H9 (cell line): ENCODE measurements around the gene AK8. TPM values are rescaled to one million over a fixed set of nuclear protein-coding genes. Genes with fewer than 3 reads are reported as not detected.

Experiments
- DNase-seq: peaks from one replicate; pipeline ENCODE4 v3.0.0-alpha.2; 2017
- H2AFZ ChIP-seq: one replicate; pipeline ENCODE4 v1.6.1; 2013; ENCODE audit warnings: mild to moderate bottlenecking, low read length, control low read depth, moderate library complexity
- H2AK5ac ChIP-seq: 2 replicates; pipeline ENCODE4 v1.6.1; 2013; ENCODE audit warnings: low read length, control low read depth, mixed read lengths; ENCODE audit not compliant: insufficient read length
- H2BK120ac ChIP-seq: one replicate; pipeline ENCODE4 v1.6.1; 2013; ENCODE audit warnings: low read depth, mild to moderate bottlenecking, low read length, control low read depth, inconsistent platforms; ENCODE audit not compliant: poor library complexity, severe bottlenecking
- H2BK12ac ChIP-seq: 2 replicates; pipeline ENCODE4 v1.6.1; 2013; ENCODE audit warnings: low read length, control low read depth, mixed read lengths, low read depth; ENCODE audit not compliant: insufficient read length
- H2BK15ac ChIP-seq: 2 replicates; pipeline ENCODE4 v1.6.1; 2013; ENCODE audit warnings: low read depth, low read length, control low read depth
- H2BK20ac ChIP-seq: one replicate; pipeline ENCODE4 v1.6.1; 2013; ENCODE audit warnings: low read depth, mild to moderate bottlenecking, low read length, control low read depth, inconsistent platforms; ENCODE audit not compliant: poor library complexity, severe bottlenecking
- H2BK5ac ChIP-seq: 2 replicates; pipeline ENCODE4 v1.6.1; 2013; ENCODE audit warnings: low read length, control low read depth, mixed read lengths; ENCODE audit not compliant: insufficient read length
- H3K14ac ChIP-seq: 2 replicates; pipeline ENCODE4 v1.6.1; 2013; ENCODE audit warnings: low read length, control low read depth; ENCODE audit not compliant: insufficient read depth
- H3K18ac ChIP-seq: 2 replicates; pipeline ENCODE4 v1.6.1; 2013; ENCODE audit warnings: low read depth, mild to moderate bottlenecking, mixed read lengths, low read length, control low read depth; ENCODE audit not compliant: insufficient read length
- H3K23ac ChIP-seq: 2 replicates; pipeline ENCODE4 v1.6.1; 2013; ENCODE audit warnings: low read length, control low read depth, mixed read lengths, low read depth; ENCODE audit not compliant: insufficient read length
- H3K23me2 ChIP-seq: 2 replicates; pipeline ENCODE4 v1.6.1; 2013; ENCODE audit warnings: low read depth, mild to moderate bottlenecking, mixed read lengths, low read length, control low read depth; ENCODE audit not compliant: insufficient read length, poor library complexity, severe bottlenecking
- H3K27ac ChIP-seq: 2 replicates; pipeline ENCODE4 v1.5.1; 2013; ENCODE audit warnings: low read length, control low read depth, mixed read lengths, low read depth; ENCODE audit not compliant: insufficient read length
- H3K27me3 ChIP-seq: 2 replicates; pipeline ENCODE4 v1.6.1; 2013; ENCODE audit warnings: low read length, control low read depth, inconsistent platforms; ENCODE audit not compliant: insufficient read depth
- H3K4ac ChIP-seq: 2 replicates; pipeline ENCODE4 v1.6.1; 2013; ENCODE audit warnings: low read depth, mild to moderate bottlenecking, control low read depth, inconsistent platforms, low read length, moderate library complexity
- H3K4me1 ChIP-seq: 2 replicates; pipeline ENCODE4 v1.6.1; 2013; ENCODE audit warnings: low read length, control low read depth, inconsistent platforms; ENCODE audit not compliant: insufficient read depth
- H3K4me2 ChIP-seq: 2 replicates; pipeline ENCODE4 v1.6.1; 2013; ENCODE audit warnings: low read length, control low read depth, mixed read lengths; ENCODE audit not compliant: insufficient read length, insufficient read depth
- H3K56ac ChIP-seq: 2 replicates; pipeline ENCODE4 v1.6.1; 2013; ENCODE audit warnings: low read depth, mild to moderate bottlenecking, mixed read lengths, low read length, control low read depth; ENCODE audit not compliant: insufficient read length
- H3K79me1 ChIP-seq: 2 replicates; pipeline ENCODE4 v1.6.1; 2013; ENCODE audit warnings: low read depth, mild to moderate bottlenecking, moderate library complexity, low read length, control low read depth, inconsistent platforms; ENCODE audit not compliant: insufficient read depth, poor library complexity, severe bottlenecking
- H3K79me2 ChIP-seq: 2 replicates; pipeline ENCODE4 v1.6.1; 2013; ENCODE audit warnings: low read length, control low read depth, inconsistent platforms; ENCODE audit not compliant: insufficient read depth
- H3K9ac ChIP-seq: 2 replicates; pipeline ENCODE4 v1.6.1; 2013; ENCODE audit warnings: low read length, control low read depth, mixed read lengths; ENCODE audit not compliant: insufficient read length; ENCODE audit errors: extremely low read depth
- H3K9me3 ChIP-seq: one replicate; pipeline ENCODE4 v1.6.1; 2013; ENCODE audit warnings: low read depth, low read length, inconsistent platforms; ENCODE audit not compliant: control insufficient read depth
- H3T11ph ChIP-seq: one replicate; pipeline ENCODE4 v1.6.1; 2013; ENCODE audit warnings: mild to moderate bottlenecking, low read length, control low read depth, inconsistent platforms
- H4K20me1 ChIP-seq: one replicate; pipeline ENCODE4 v1.6.1; 2013; ENCODE audit not compliant: control insufficient read depth, insufficient read length, insufficient read depth
- H4K5ac ChIP-seq: 2 replicates; pipeline ENCODE4 v1.6.1; 2013; ENCODE audit warnings: low read depth, mild to moderate bottlenecking, mixed read lengths, low read length, control low read depth; ENCODE audit not compliant: insufficient read length
- H4K8ac ChIP-seq: replicated peaks from 2 replicates; pipeline ENCODE4 v1.6.1; 2013; ENCODE audit warnings: low read length, control low read depth, mixed read lengths, low read depth; ENCODE audit not compliant: insufficient read length
- H4K91ac ChIP-seq: 2 replicates; pipeline ENCODE4 v1.6.1; 2013; ENCODE audit warnings: low read depth, mild to moderate bottlenecking, moderate library complexity, mixed read lengths, low read length, control low read depth; ENCODE audit not compliant: insufficient read length
- H3K27ac Mint-ChIP-seq, 3 experiments: 2 replicates in 2 of 3; 3 replicates in 1 of 3; pipeline ENCODE4 v1.8.0; 2020 to 2021; ENCODE audit warnings: mixed read lengths in 3 of 3, mild to moderate bottlenecking in 1 of 3, moderate library complexity in 1 of 3
- H3K27me3 Mint-ChIP-seq: 2 replicates; pipeline ENCODE4 v1.8.0; 2021; ENCODE audit warnings: low read depth, mild to moderate bottlenecking, moderate library complexity, mixed read lengths
- H3K36me3 Mint-ChIP-seq, 3 experiments: 2 replicates in 2 of 3; 3 replicates in 1 of 3; pipeline ENCODE4 v1.8.0; 2020 to 2021; ENCODE audit warnings: low read depth in 3 of 3, mixed read lengths in 3 of 3; ENCODE audit not compliant: insufficient read depth in 1 of 3
- H3K4me1 Mint-ChIP-seq, 2 experiments: 2 replicates each; pipeline ENCODE4 v1.8.0; 2020; ENCODE audit warnings: mixed read lengths in 2 of 2
- H3K4me3 Mint-ChIP-seq, 2 experiments: 2 replicates in 1 of 2; 3 replicates in 1 of 2; pipeline ENCODE4 v1.8.0; 2020 to 2021; ENCODE audit warnings: mild to moderate bottlenecking in 2 of 2, mixed read lengths in 2 of 2, moderate library complexity in 1 of 2
- H3K9me3 Mint-ChIP-seq, 2 experiments: 2 replicates in 1 of 2; 3 replicates in 1 of 2; pipeline ENCODE4 v1.8.0; 2020; ENCODE audit warnings: mild to moderate bottlenecking in 2 of 2, mixed read lengths in 2 of 2, moderate library complexity in 1 of 2
- CTCF ChIP-seq: fragments of 200-600 bp; sonication (generic); conservative IDR thresholded peaks from 3 replicates; pipeline ENCODE4 v1.8.0; 2021; ENCODE audit warnings: antibody characterized with exemption, mild to moderate bottlenecking
- WGBS: extraction: QIAGEN DNeasy Blood & Tissue Kit; methylation state at CpG from one replicate; pipeline ENCODE4 v1.1.7; 2013; ENCODE audit warnings: missing lambda C conversion rate, low lambda C conversion rate, mixed read lengths; ENCODE audit not compliant: insufficient read length; ENCODE audit errors: extremely low coverage; 5-methylcytosine and 5-hydroxymethylcytosine counted together
- total RNA-seq: library from RNA; stranded (reverse); gene quantifications from 2 replicates; pipeline ENCODE4 v1.2.1, GENCODE V29; 2021

AK8 gene
- total RNA-seq, 1 experiment from 2014 or later, result 0.44 TPM

- H2AK5ac ChIP-seq, result no peak overlapping the region
- no peak overlapping the region for H3T11ph ChIP-seq
- no peak overlapping the region for H3K14ac ChIP-seq
- no peak overlapping the region for H2BK20ac ChIP-seq
- H3K27me3 Mint-ChIP-seq, result no peaks in the 10 kb centered on the region
- no peak overlapping the region for H3K56ac ChIP-seq
- H3K27ac Mint-ChIP-seq, result no peak overlapping the region
- peaks cover 16 to 56% (median 28%) of the 10 kb centered on the region in 3 experiments for H3K36me3 Mint-ChIP-seq
- H3K79me2 ChIP-seq, result no peaks in the 10 kb centered on the region
- H3K23me2 ChIP-seq, result no peaks in the 10 kb centered on the region
- no peak overlapping the region for H3K4me3 Mint-ChIP-seq
- no peaks in the 10 kb centered on the region for H3K4me1 ChIP-seq
- no peaks in the 10 kb centered on the region for H3K9me3 ChIP-seq
- no CpG with 5 or more reads among the region's 4 CpGs for WGBS
- no peak for TF ChIP-seq CTCF
- H2AFZ ChIP-seq, result no peak overlapping the region
- H4K20me1 ChIP-seq, result no peaks in the 10 kb centered on the region
- H3K4ac ChIP-seq, result no peak overlapping the region
- no peak overlapping the region for H3K27ac ChIP-seq
- H3K4me2 ChIP-seq, result no peak overlapping the region
- H4K8ac ChIP-seq, result no peak overlapping the region
- H4K5ac ChIP-seq, result no peak overlapping the region
- H4K91ac ChIP-seq, result no peak overlapping the region
- H2BK120ac ChIP-seq, result no peak overlapping the region
- no peaks in the 10 kb centered on the region for H3K4me1 Mint-ChIP-seq
- H3K9me3 Mint-ChIP-seq, result no peaks in the 10 kb centered on the region
- no peak overlapping the region for H2BK5ac ChIP-seq
- H3K79me1 ChIP-seq, result no peaks in the 10 kb centered on the region
- no peak overlapping the region for H3K18ac ChIP-seq
- H3K23ac ChIP-seq, result no peak overlapping the region
- H2BK12ac ChIP-seq, result no peak overlapping the region
- no peaks in the 10 kb centered on the region for H3K27me3 ChIP-seq
- H3K9ac ChIP-seq, result no peak overlapping the region
- H2BK15ac ChIP-seq, result no peak overlapping the region
- DNase-seq, result no peak
Measured at GRCh38 chr9:132912131-132912530, 34.0 kb upstream of the AK8 start.
